T-cell (primary cell): ENCODE results near the gene TBC1D22A. TPM values are rescaled to one million over a fixed set of nuclear protein-coding genes. Genes with fewer than 3 reads are reported as not detected.

Experiments
- ATAC-seq, 4 experiments: fragments of 200-7000 bp in 3 of 4; fragments of 150-1000 bp in 1 of 4; cut with Tn5 transposase; replicated peaks in 1 of 4; 1 replicate in 3 of 4; 2 replicates in 1 of 4; pipeline ENCODE4 v1.10.0; 2021; ENCODE audit warnings: moderate library complexity in 3 of 4, mild to moderate bottlenecking in 2 of 4, moderate number of reproducible peaks in 1 of 4
- CTCF ChIA-PET, 2 donors: fragments of 300-600 bp; sonication (Branson Sonifier 250); formaldehyde crosslinking; loops; one replicate each; lab custom pipeline; 2022; ENCODE audit warnings: antibody characterized with exemption in 2 of 2; lab: Charles Lee
- POLR2A ChIA-PET, 2 donors: fragments of 300-600 bp; sonication (Branson Sonifier 250); formaldehyde crosslinking; loops; one replicate each; lab custom pipeline; 2022; ENCODE audit warnings: antibody characterized with exemption in 2 of 2; lab: Charles Lee
- DNase-seq, 35 experiments: peaks; one replicate each; pipeline versions ENCODE4 v3.0.0 to v3.0.0-alpha.2; 2013 to 2023
- H3K27ac ChIP-seq: one replicate; pipeline ENCODE4 v1.5.1; 2013; ENCODE audit warnings: low read length
- H3K27me3 ChIP-seq, 2 experiments: replicated peaks in 1 of 2; 1 replicate in 1 of 2; 2 replicates in 1 of 2; pipeline versions ENCODE4 v1.6.1 to v1.7.0; 2013; ENCODE audit warnings: low read length in 1 of 2, mixed read lengths in 1 of 2; ENCODE audit not compliant: control insufficient read depth in 2 of 2, insufficient read depth in 2 of 2; ENCODE audit errors: extremely low read depth in 1 of 2
- H3K36me3 ChIP-seq, 2 donors: 1 replicate in 1 of 2; 2 replicates in 1 of 2; pipeline versions ENCODE4 v1.6.1 to v1.7.0; 2013; ENCODE audit warnings: low read length in 1 of 2; ENCODE audit not compliant: control insufficient read depth in 2 of 2, insufficient read depth in 1 of 2; ENCODE audit errors: extremely low read depth in 1 of 2
- H3K4me1 ChIP-seq, 2 experiments: 1 replicate in 1 of 2; 2 replicates in 1 of 2; pipeline versions ENCODE4 v1.6.1 to v1.7.0; 2013; ENCODE audit warnings: low read length in 2 of 2, mixed read lengths in 1 of 2; ENCODE audit not compliant: insufficient read depth in 2 of 2, control insufficient read depth in 1 of 2; ENCODE audit errors: extremely low read depth in 1 of 2
- H3K4me3 ChIP-seq, 2 donors: 1 replicate in 1 of 2; 2 replicates in 1 of 2; pipeline versions ENCODE4 v1.5.1 to v1.7.0; 2013; ENCODE audit warnings: mild to moderate bottlenecking in 2 of 2, low read length in 1 of 2, moderate library complexity in 1 of 2; ENCODE audit not compliant: control insufficient read depth in 1 of 2; ENCODE audit errors: extremely low read depth in 1 of 2
- H3K9me3 ChIP-seq: 2 replicates; pipeline ENCODE4 v1.7.0; 2013
- H3K27ac Mint-ChIP-seq, 2 donors: one replicate each; pipeline ENCODE4 v1.8.0; 2020 to 2021; ENCODE audit warnings: mild to moderate bottlenecking in 2 of 2, mixed read lengths in 2 of 2
- H3K27me3 Mint-ChIP-seq, 2 donors: one replicate each; pipeline ENCODE4 v1.8.0; 2021 to 2022; ENCODE audit warnings: mixed read lengths in 2 of 2
- H3K36me3 Mint-ChIP-seq: one replicate; pipeline ENCODE4 v1.8.0; 2021; ENCODE audit warnings: mixed read lengths
- H3K4me1 Mint-ChIP-seq, 3 donors: one replicate each; pipeline ENCODE4 v1.8.0; 2020 to 2022; ENCODE audit warnings: mixed read lengths in 3 of 3, mild to moderate bottlenecking in 1 of 3
- H3K4me3 Mint-ChIP-seq, 3 donors: one replicate each; pipeline ENCODE4 v1.8.0; 2020 to 2022; ENCODE audit warnings: mild to moderate bottlenecking in 3 of 3, mixed read lengths in 3 of 3, moderate library complexity in 3 of 3
- H3K9me3 Mint-ChIP-seq, 3 donors: one replicate each; pipeline ENCODE4 v1.8.0; 2020 to 2022; ENCODE audit warnings: mixed read lengths in 3 of 3
- WGBS: methylation state at CpG from one replicate; pipeline ENCODE4 v1.1.5; 2013; ENCODE audit warnings: missing lambda C conversion rate; ENCODE audit not compliant: insufficient coverage; 5-methylcytosine and 5-hydroxymethylcytosine counted together
- total RNA-seq, 35 experiments: library from RNA in 6 of 35; stranded (reverse) in 6 of 35; fragments of 120-200 nt in 1 of 35; gene quantifications; one replicate each; pipeline versions ENCODE4 v1.2.1 to v1.2.4 and lab custom pipeline; 2013 to 2026

TBC1D22A gene
- total RNA-seq, 5 donors from 2014 or later (not counting 1 experiment from before 2014, with no cell fraction given) = 38.3 to 67.8 (median 57.7) TPM

DNA sequence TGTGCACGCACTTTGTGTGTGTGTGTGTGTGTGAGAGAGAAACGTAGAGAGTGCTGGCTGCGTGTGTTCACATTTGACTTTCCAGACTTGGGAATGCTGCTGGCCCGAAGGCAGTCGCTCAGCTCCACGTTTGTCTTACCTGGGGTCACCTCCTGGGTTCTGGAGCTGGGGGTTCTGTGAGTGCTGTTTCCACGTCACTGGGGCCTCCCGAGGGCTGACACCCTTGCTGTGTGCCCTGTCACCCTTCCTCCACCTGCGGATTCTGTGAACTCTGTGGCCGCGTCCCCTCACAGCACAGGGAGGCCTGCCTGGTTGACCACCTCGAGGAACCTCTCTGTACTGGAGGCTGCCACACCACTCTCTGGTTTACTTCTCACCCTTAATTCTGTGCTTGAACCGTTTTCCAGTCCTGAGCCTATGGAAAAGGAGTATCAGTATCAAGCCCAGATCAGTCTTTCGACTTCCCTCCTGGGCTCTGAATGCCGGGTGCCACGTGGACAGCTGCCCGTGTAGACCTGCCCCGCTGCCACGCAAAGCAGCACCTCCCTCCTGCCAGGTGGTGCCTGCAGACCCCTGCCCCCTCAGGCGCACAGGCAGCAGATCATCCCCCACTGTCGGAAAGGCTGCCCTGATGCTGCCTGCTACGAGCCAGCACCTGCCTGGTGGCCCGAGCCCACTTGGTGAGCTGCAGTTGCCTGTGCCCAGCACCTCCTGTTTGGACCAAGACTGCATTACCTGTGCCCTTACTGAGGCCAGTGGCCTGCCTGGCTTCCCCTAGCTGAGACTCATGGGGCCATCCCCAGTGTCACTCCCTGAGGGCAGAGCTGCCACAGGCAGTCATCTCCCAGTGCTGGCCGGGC, 233.3 kb downstream of the TBC1D22A start:
- Histone ChIP-seq H3K36me3 (peaks cover 23 to 45% of the 10 kb centered on the region in 2 donors), H3K27me3 (no peaks in the 10 kb centered on the region), H3K27ac (no peak overlapping the region), H3K4me1 (peaks cover 0 to 5% of the 10 kb centered on the region in 2 experiments), H3K4me3 (no peak overlapping the region), H3K9me3 (no peaks in the 10 kb centered on the region)
- 95% methylated on average over 22 of the region's 24 CpGs for WGBS
- no peak for ATAC-seq
- Mint-ChIP-seq H3K36me3 (peaks cover 51% of the 10 kb centered on the region), H3K4me3 (no peak overlapping the region), H3K4me1 (peaks cover 0 to 14% (median 10%) of the 10 kb centered on the region in 3 donors), H3K9me3 (no peaks in the 10 kb centered on the region), H3K27ac (no peak overlapping the region), H3K27me3 (no peaks in the 10 kb centered on the region)
- CTCF ChIA-PET = no interaction called here
- no peak for DNase-seq
- POLR2A ChIA-PET = no interaction called here

DNA sequence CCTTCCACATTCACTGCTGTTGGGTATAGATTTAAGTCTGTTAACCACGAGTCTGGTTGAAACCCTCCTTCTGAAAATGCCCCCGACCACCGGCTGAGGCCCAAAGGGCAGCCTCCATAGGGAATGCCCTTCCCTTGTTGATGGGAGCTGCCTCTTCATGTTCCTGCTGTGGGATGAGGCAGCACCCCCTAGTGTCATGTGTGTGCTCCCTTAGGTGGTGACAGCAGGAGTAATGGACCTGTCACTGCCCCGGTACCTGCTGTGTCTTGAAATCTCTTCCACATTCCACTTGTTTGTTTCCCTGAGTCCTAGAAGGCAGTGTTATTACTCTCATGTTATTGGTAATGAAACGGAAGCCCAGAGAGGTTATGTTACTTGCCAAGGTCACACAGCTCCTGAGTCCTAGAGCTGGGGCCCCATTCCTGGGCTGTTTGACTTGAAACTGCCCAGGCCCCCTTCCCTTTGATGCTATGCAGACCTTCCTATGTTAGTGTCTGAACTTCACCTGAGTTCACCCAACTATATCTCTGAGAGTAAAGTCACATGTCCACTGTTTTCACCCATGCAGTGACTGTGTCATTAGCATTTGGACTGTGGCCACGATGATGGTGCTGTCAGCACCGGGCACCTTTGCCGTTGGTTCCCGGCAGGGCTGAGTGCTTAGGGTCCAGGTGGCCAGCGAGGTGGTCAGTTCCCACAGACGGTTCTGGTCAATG, 234.3 kb downstream of the TBC1D22A start:
- no peak for ATAC-seq
- H3K27ac Mint-ChIP-seq = no peak overlapping the region
- Histone ChIP-seq H3K4me1 (peaks cover 0 to 7% of the 10 kb centered on the region in 2 experiments), H3K4me3 (no peak overlapping the region), H3K27me3 (no peaks in the 10 kb centered on the region), H3K36me3 (peaks cover 18 to 36% of the 10 kb centered on the region in 2 donors), H3K27ac (no peak overlapping the region), H3K9me3 (no peaks in the 10 kb centered on the region)
- H3K4me3 Mint-ChIP-seq = no peak overlapping the region
- 100% methylated on average over 9 of the region's 11 CpGs for WGBS
- no peak for DNase-seq
- no peaks in the 10 kb centered on the region for H3K9me3 Mint-ChIP-seq
- H3K4me1 Mint-ChIP-seq = peaks cover 0 to 16% (median 13%) of the 10 kb centered on the region in 3 donors
- ChIA-PET POLR2A (no interaction called here), CTCF (no interaction called here)
- H3K36me3 Mint-ChIP-seq = peaks cover 41% of the 10 kb centered on the region
- no peaks in the 10 kb centered on the region for H3K27me3 Mint-ChIP-seq

DNA sequence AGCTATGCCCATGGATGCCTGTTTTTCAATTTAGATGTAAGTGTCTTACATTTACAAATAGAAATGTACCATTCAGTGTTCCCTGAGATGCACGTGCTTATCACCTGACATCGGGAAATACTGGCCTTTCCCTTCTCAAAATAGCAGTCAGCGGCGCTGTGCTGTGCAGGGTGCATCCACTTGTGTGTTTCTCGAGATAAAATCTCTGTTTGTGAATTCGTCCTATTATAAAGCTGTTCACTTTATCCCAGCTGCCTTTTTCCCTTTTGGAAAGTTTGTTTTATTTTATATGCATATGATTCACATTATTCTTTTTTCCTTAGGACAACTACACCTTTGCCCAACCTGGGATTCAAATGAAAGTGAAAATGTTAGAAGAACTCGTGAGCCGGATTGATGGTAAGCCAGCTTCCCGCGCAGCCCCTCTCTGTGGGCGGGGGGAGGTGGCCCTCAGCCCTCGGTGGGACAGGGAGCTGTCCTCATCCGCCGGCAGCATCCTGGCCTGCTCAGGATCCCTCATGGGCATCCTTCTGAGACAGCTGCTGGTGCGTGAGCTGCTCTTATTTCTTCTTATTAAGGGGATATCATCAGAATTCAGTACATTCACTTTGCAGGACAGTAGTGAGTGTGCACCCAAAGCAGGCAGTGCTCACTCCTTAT, 235.0 kb downstream of the TBC1D22A start:
- Histone ChIP-seq H3K9me3 (no peaks in the 10 kb centered on the region), H3K36me3 (peaks cover 13 to 29% of the 10 kb centered on the region in 2 donors), H3K4me3 (no peak overlapping the region), H3K27me3 (no peaks in the 10 kb centered on the region), H3K27ac (no peak overlapping the region), H3K4me1 (peaks cover 0 to 7% of the 10 kb centered on the region in 2 experiments)
- H3K4me1 Mint-ChIP-seq = peaks cover 0 to 16% (median 13%) of the 10 kb centered on the region in 3 donors
- H3K36me3 Mint-ChIP-seq = peaks cover 39% of the 10 kb centered on the region
- POLR2A ChIA-PET = no interaction called here
- H3K9me3 Mint-ChIP-seq = no peaks in the 10 kb centered on the region
- H3K27ac Mint-ChIP-seq = no peak overlapping the region
- ATAC-seq = no peak
- WGBS = 97% methylated on average over 12 of the region's 15 CpGs
- H3K27me3 Mint-ChIP-seq = no peaks in the 10 kb centered on the region
- CTCF ChIA-PET = interaction anchor here in 1 of 2 donors (0.5 kb wide), 1 partner anchor 284 kb away, joined by 8 read pairs; no protein-coding TSS in a partner anchor
- DNase-seq = no peak
- H3K4me3 Mint-ChIP-seq = no peak overlapping the region

DNA sequence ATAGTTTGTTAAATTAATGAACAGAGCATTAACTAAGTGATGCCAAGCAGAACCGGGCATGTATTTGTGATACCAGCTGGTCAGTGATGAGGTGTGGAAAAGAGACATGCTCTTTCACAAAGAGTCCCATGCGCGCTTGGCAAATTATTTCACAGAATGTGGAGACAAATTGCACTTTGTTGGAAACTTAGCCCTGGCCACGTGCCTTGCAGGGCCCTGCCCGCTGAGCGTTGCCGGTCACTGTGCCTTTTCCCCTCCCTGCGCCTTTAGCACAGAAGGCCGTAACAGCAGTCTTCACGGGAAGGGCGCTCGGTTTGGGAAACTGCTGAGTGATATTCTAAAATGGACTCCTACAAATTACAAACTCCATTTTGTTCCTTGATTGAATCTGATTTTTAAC, 235.9 kb downstream of the TBC1D22A start:
- peaks cover 0 to 16% (median 13%) of the 10 kb centered on the region in 3 donors for H3K4me1 Mint-ChIP-seq
- no peaks in the 10 kb centered on the region for H3K9me3 Mint-ChIP-seq
- POLR2A ChIA-PET = no interaction called here
- no peak for ATAC-seq
- H3K36me3 Mint-ChIP-seq = peaks cover 35% of the 10 kb centered on the region
- no peak overlapping the region for H3K4me3 ChIP-seq
- H3K9me3 ChIP-seq = no peaks in the 10 kb centered on the region
- H3K27ac ChIP-seq = no peak overlapping the region
- peaks cover 0 to 7% of the 10 kb centered on the region in 2 experiments for H3K4me1 ChIP-seq
- no peak overlapping the region for H3K4me3 Mint-ChIP-seq
- no peak overlapping the region for H3K27ac Mint-ChIP-seq
- H3K27me3 ChIP-seq = no peaks in the 10 kb centered on the region
- CTCF ChIA-PET = no interaction called here
- WGBS = 98% methylated on average over 9 of the region's 12 CpGs
- no peaks in the 10 kb centered on the region for H3K27me3 Mint-ChIP-seq
- DNase-seq = no peak
- H3K36me3 ChIP-seq = peaks cover 13 to 20% of the 10 kb centered on the region in 2 donors

DNA sequence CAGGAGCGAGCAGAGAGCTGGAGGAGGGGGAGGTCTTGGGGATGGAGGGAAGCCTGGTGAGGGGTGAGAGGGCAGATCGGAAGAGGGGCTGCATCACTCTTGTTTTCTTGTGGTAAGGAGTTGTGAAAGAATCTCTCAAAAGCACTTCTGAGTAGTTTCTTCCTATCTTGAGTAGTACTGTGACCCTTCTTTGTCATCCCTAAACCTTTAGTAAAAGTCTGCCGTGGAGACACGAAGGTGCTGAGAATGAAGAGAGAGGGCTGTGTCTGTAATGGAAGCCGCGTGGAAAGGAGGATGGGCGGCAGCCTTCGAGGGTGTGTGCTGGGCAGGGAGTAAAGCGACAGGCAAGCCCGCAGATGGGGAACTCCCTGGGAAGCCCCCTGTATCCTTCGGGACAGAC, 237.8 kb downstream of the TBC1D22A start:
- Mint-ChIP-seq H3K27ac (peak overlapping the region in 1 of 2 donors; percentile 43), H3K9me3 (no peaks in the 10 kb centered on the region), H3K36me3 (peaks cover 26% of the 10 kb centered on the region), H3K4me1 (peaks cover 0 to 16% (median 13%) of the 10 kb centered on the region in 3 donors), H3K4me3 (no peak overlapping the region), H3K27me3 (no peaks in the 10 kb centered on the region)
- H3K27me3 ChIP-seq = no peaks in the 10 kb centered on the region
- 92% methylated on average over 10 of the region's 11 CpGs for WGBS
- ChIA-PET CTCF (no interaction called here), POLR2A (no interaction called here)
- no peaks in the 10 kb centered on the region for H3K9me3 ChIP-seq
- no peak overlapping the region for H3K27ac ChIP-seq
- peaks cover 11 to 20% of the 10 kb centered on the region in 2 donors for H3K36me3 ChIP-seq
- ATAC-seq (no peak), DNase-seq (no peak)
- H3K4me1 ChIP-seq = peaks cover 0 to 7% of the 10 kb centered on the region in 2 experiments
- H3K4me3 ChIP-seq = no peak overlapping the region

DNA sequence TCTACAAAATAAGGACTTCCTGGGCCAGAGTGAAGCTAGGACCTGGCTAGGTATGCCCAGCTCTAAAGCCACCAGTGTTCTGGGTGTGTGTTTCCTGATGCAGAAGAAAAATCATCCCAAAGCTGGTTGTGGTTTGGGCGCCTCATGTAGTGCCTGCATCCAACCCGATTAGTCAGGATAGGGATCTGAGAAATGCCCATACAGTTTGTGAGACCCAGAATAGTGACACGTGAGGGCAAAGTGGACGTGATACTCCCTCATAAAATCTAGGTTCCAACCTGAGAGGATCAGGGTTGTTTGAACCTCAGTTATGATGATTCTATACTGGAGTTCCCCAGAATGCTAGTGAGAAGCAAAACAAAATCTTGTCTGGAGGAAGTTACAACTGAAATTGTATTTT, 238.4 kb downstream of the TBC1D22A start:
- Histone ChIP-seq H3K27ac (no peak overlapping the region), H3K4me3 (no peak overlapping the region), H3K4me1 (peaks cover 0 to 7% of the 10 kb centered on the region in 2 experiments), H3K36me3 (peaks cover 11 to 18% of the 10 kb centered on the region in 2 donors), H3K27me3 (no peaks in the 10 kb centered on the region), H3K9me3 (no peaks in the 10 kb centered on the region)
- WGBS = 92% methylated on average over 2 of the region's 4 CpGs
- CTCF ChIA-PET = no interaction called here
- DNase-seq = peak in 1 of 35 experiments; percentile 8
- no peaks in the 10 kb centered on the region for H3K9me3 Mint-ChIP-seq
- H3K27me3 Mint-ChIP-seq = no peaks in the 10 kb centered on the region
- no peak for ATAC-seq
- POLR2A ChIA-PET = no interaction called here
- H3K27ac Mint-ChIP-seq = no peak overlapping the region
- peaks cover 0 to 16% (median 13%) of the 10 kb centered on the region in 3 donors for H3K4me1 Mint-ChIP-seq
- peaks cover 25% of the 10 kb centered on the region for H3K36me3 Mint-ChIP-seq
- H3K4me3 Mint-ChIP-seq = no peak overlapping the region
